Loucy (cell line): ENCODE measurements around the gene MS4A15.

Experiments
- CTCF ChIP-seq: fragments of 200-600 bp; sonication (generic); conservative IDR thresholded peaks from 2 replicates; pipeline ENCODE4 v1.5.1; 2014; ENCODE audit warnings: mild to moderate bottlenecking, antibody characterized with exemption, low read length
- EZH2phosphoT487 ChIP-seq: fragments of 200-600 bp; IDR thresholded peaks from 2 replicates; pipeline ENCODE4 v1.6.1; 2018; ENCODE audit warnings: antibody characterized with exemption, mild to moderate bottlenecking, moderate library complexity, borderline replicate concordance

GRCh38 chr11:60718524-60719316 is 37.9 kb upstream of the MS4A15 start:
- TF ChIP-seq CTCF (no peak), EZH2phosphoT487 (no peak)
